CD4-positive, alpha-beta T cell treated with Interleukin-15 for 4 hours (primary cell): ENCODE results near the gene RRP9.
"Not testable (repeated sequence)": the region's sequence is repeated elsewhere in the genome, so short reads cannot be mapped to it uniquely, and the experiment has no call there.

Experiments
- DNase-seq: peaks from one replicate; pipeline ENCODE4 v3.0.0-alpha.2; 2020; ENCODE audit warnings: low spot score

Gene RRP9, protein sequence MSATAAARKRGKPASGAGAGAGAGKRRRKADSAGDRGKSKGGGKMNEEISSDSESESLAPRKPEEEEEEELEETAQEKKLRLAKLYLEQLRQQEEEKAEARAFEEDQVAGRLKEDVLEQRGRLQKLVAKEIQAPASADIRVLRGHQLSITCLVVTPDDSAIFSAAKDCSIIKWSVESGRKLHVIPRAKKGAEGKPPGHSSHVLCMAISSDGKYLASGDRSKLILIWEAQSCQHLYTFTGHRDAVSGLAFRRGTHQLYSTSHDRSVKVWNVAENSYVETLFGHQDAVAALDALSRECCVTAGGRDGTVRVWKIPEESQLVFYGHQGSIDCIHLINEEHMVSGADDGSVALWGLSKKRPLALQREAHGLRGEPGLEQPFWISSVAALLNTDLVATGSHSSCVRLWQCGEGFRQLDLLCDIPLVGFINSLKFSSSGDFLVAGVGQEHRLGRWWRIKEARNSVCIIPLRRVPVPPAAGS

DNA sequence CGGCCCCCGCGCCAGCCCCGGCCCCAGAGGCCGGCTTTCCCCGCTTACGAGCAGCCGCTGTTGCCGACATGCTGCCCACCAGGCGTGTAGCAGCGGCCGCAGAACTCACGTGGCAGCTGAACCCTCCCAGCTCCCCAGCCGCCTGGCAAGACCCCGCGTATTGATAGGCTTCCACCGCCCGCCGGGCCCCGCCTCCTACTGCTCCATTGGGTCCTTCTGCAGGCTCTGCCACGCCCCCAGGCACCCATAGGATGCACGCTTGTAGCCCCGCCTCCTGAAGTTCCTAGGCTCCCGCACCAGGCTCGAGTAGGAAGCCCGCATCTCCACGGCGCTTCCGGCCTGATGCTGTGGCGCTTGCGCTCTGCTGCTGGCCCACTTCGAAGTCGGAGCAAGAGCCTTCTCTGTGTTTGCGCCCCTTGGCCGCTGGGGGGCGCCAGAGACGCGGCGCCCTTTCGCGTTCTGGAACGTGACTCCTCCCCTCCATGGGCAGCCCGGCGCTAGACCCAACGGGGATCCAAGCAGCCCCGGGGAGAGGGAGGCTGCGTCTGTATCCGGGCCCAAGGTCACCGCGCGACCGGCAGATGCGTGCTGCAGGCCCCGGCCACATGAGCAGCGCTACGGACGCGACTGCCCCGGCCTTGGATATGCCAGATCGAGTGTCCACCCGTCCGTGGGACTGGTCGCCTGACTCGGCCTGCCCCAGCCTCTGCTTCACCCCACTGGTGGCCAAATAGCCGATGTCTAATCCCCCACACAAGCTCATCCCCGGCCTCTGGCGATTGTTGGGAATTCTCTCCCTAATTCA, at the start of gene RRP9, which contains the start of gene PARP3:
Gene RRP9, minus strand, starts transcription at position 107 of the 805 bp plus-strand sequence. Its CDS starts 37 bp downstream, at position 70.
Gene PARP3, plus strand, starts transcription at position 566 of the 805 bp plus-strand sequence. CDS start 993 bp downstream, outside the sequence.
- DNase-seq: peak; percentile 100

DNA sequence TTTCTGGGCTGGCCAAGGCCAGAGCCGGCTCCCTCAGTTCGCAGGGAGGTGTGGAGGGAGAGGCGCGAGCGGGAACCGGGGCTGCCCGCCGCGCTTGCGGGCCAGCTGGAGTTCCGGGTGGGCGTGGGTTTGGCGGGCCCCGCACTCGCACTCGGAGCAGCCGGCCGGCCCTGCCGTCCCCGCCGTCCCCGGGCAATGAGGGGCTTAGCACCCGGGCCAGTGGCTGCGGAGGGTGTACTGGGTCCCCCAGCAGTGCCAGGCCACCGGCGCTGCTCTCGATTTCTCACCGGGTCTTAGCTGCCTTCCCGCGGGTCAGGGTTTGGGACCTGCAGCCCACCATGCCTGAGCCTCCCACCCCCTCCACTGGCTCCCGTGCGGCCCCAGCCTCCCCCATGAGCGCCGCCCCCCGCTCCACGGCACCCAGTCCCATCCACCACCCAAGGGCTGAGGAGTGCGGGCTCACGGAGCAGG, 48.8 kb upstream of the RRP9 start:
- DNase-seq: not testable (repeated sequence)

DNA sequence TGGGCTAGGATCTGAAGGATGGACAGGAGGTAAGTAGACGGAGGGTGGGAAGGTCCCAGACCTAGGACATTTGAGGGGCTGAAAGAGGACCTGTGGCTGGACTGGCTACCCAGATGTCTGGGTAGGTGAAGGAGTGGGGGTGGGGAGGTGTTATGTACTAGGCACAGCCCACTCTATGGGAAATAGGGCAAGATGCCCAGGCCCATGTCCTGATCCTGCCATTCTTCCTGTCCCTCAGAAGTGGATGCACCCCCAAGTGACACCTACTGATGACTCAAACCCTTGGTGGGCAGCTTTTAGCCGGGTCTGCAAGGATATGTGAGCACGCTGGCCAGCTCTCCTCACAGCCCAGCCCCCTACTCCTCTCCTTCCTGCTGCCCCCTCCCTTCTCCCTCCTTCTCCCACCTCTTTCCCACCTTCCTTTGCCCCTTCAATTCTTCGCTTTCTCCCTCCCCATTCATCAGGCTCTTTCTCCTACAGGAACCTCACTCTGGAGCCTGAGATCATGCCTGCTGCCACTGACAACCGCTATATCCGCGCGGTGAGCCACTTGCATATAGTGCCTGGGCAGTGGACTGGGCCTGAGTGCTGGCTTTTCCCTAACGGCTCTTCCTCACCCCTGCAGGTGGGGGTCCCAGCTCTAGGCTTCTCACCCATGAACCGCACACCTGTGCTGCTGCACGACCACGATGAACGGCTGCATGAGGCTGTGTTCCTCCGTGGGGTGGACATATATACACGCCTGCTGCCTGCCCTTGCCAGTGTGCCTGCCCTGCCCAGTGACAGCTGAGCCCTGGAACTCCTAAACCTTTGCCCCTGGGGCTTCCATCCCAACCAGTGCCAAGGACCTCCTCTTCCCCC, 46.8 kb upstream of the RRP9 start:
- no peak for DNase-seq

DNA sequence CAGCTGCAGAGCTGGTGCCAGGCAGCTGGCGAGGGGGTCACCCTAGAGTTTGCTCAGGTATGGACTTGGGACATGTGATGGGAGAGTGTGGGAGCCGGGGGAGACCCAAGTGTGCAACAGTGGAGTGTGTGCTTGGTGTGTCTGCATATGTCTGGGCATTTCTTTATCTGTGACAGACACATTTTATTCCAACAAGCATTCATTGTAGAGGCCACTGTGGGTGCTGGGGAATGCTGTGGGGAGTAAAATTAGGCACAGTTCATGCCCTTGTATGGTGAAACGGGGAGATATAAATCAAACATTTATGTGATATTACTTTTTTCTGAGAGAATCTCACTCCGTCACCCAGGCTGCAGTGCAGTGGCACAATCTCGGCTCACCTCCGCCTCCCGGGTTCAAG, 45.9 kb upstream of the RRP9 start:
- DNase-seq: no peak

DNA sequence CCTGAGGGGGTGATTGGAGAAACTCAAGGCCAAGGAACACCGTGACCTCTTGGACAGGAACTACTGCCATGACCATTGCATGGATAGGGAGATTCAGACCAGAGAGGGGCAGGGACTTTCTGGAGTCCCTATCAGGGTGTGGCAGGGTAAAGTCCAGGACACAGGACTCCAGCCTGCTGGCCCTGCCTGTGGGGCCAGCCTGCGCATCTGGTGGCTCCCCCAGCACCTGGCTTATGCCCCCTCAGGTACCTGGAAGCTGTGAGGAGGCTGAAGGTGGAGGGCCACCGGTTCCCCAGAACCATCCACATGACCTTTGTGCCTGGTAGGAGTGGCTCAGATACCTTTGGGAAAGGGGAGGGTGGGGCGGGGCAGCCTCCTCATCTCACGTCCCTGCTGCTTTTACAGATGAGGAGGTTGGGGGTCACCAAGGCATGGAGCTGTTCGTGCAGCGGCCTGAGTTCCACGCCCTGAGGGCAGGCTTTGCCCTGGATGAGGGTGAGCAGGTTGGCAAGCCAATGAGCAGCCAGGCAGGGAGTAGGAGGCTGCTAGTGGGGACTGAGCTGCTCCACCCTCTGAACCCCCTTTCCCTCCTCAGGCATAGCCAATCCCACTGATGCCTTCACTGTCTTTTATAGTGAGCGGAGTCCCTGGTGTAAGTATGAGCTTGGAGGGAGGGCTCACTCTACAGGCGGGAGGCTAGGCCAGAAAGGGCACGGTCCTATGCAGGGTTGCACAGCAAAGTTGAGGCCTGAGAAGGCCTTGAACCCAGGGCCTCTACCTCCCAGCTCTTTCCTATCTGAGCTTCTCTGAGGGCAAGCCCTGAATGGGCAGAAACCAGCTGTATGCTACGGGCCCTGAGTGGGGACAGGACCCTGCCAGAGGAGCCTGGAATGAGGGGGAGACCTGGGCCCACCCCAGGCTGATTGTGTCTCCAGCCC, 44.6 kb upstream of the RRP9 start:
- DNase-seq: no peak

DNA sequence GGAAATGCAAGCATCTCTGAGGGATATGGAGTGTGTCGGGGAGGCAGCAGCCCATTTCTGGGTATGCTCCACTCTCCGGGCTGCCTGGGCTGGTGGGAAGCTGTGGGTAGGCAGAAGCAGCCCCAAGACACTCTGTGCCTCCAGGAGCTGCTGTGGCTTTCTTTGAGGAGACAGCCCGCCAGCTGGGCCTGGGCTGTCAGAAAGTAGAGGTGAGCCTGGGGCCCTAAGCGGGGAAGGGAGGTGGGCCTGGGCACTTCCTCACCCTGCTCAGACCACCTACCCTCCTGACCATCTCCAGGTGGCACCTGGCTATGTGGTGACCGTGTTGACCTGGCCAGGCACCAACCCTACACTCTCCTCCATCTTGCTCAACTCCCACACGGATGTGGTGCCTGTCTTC, 43.4 kb upstream of the RRP9 start:
- DNase-seq: no peak

DNA sequence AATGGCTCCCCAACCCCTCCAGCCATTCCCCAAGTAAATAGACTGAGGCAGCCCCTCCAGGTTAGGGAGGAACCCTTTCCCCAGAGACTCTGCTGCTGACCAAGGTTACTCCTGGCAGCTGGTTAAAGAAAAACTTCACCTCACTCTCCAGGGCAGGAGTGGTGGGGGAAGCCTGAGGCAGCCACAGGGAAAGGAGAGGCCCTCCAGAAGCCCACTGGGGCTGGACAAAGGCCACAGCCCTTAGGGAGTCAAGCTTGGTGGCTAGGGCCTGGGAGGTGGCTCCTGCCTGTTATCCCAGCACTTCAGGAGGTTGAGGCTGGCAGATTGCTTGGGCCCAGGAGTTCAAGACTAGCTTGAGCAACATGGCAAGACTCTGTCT, 42.6 kb upstream of the RRP9 start:
- DNase-seq: no peak

DNA sequence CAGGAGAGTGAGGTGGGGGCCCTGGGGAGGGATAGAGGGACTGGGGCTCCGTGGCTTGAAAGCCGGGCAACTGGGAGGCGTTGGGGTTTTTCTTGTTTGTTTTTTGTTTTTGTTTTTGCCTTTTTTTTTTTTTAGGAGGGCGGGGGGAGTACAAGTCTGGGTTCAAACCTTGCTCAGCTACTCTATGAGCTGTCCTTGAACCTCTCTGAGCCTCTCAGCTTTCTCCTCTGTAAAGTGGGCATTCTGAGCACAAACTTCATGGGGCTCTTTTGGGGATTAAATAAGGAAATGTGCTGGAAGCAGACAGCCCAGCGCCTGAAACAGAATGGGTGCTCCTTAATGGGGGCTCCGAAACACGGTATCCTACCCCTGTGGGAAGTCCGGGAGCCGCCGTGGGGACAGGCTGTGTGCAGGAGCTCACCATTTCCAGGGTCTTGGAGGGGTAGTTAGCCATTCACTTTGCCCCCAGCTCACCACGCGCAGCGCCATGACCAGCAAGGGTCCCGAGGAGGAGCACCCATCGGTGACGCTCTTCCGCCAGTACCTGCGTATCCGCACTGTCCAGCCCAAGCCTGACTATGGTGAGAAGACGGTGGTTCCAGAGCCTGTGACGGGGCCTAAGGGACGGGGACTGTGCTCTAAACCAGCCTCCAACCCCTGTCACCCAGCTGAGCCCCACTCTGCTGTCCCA, 42.0 kb upstream of the RRP9 start:
- no peak for DNase-seq

DNA sequence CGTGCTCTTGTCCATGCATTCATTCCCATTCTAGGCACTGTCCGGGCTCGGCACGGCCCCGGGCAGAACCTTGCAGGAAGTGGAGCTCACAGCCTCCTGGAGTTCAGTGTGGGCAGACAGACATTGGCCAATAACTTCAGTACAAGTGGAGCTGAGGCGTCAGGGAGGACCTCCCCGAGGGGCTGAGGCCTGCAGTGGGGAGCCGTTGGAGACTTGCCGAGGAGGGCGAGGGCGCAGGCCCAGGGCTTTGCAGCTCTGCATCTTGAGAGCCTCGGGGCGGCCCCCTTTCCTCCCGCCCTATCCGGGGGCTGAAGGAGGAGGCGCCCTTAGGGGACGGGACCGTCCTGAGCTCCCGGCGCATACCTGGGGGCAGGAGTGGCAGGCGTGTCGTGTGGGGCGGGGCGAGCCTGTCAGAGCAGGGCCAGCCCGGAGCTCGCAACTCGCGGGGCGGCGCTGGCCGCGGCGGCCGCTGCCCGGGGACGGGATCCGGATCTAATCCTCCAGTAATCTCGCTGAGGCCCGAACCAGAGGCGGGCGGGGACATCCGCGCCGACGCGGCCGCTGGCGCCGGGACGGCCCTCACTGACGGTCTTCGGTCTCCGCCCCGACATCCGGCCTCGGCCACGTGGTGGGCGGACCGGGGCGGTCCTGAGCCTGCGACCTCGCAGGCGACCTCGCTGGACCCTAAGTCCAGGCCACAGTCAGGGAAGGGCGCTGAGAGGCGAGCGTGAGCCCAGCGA, 41.3 kb upstream of the RRP9 start, which contains the start of gene ACY1:
Gene ACY1, plus strand, starts transcription at position 698 of the 740 bp plus-strand sequence. CDS start 530 bp downstream, outside the sequence.
- DNase-seq: peak; percentile 54

DNA sequence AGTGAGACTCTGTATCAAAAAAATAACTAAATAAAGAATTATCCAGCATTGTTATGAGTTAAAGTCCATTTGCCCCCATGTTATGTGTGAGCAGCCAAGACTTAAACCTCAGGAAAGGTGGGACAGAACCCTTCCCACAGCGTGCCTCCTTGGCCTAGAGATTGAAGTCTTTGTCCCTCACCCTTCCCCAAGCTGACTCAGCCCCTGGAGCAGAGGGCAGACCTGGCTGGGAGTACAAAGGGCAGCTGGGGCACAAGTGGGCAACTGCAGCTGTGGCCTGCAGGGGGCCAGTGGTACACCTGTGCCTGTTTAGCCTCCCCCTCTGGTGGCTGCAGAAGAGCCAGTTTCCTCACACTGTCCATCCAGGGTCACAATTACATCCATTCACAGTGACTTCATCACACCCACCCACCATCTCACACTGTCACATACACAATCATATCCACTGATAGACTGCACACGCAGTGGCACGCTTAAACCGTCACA, 40.7 kb upstream of the RRP9 start:
- no peak for DNase-seq

DNA sequence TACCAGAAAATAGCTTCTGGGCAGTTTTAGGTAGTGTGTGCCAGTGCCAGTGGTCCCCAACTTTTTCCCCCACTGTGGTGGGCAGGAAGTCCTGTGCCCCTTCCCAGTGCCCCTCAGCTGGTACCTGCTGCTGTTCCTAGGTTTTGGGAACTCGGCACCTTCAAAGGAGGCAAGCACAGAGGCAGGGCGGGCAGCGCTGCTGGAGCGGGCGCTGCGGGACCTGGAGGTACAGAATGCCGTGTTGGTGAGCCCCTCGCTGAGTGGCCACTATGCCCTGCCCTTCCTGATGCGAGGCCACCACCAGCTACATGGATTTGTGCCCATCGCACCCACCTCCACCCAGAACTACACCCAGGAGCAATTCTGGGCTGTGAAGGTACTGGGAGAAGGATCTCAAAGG, 38.5 kb upstream of the RRP9 start:
- DNase-seq: no peak

DNA sequence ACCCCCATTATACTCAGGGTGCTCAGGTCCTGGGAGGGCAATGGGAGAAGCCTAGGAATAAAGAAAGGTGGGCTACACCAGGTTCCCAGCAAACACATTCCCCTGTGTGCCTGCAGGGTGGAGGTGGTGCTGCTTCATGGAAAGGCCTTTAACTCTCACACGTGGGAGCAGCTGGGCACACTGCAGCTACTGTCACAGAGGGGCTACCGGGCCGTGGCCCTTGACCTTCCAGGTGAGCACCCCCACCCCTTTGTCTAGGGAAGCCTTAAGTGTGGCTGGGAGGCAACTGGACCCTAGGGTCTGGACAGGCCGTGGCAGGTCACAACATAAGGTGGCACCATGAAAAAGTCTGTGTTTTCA, 36.4 kb upstream of the RRP9 start:
- DNase-seq: no peak

DNA sequence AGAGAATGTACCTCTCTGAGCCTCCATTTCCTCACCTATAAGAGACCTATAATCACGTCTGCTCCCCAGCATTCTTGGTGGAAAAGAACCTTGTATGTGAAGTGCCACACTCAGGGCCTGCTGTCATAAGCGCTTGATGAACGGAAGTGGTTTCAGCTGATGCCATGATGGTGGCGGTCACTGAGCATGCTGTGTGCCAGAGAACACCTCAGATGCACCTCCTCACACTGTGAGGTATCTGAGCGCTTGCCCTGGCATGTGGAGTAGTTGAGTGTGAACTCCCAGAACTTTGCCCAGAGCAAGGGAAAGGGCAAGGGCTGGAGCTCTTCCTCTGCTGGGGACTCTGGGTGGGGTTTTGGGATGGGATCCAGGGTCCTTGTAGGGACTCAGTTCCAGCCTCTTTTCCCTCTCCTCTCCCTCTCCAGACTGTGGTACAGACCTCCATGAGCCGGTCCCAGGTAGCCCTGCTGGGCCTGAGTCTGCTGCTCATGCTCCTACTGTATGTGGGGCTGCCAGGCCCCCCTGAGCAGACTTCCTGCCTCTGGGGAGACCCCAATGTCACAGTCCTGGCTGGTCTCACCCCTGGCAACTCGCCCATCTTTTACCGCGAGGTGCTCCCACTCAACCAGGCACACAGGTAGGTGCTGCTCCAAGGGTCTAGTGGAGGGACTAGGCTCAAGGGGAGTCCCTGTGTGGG, 35.9 kb upstream of the RRP9 start:
- DNase-seq: peak; percentile 34

DNA sequence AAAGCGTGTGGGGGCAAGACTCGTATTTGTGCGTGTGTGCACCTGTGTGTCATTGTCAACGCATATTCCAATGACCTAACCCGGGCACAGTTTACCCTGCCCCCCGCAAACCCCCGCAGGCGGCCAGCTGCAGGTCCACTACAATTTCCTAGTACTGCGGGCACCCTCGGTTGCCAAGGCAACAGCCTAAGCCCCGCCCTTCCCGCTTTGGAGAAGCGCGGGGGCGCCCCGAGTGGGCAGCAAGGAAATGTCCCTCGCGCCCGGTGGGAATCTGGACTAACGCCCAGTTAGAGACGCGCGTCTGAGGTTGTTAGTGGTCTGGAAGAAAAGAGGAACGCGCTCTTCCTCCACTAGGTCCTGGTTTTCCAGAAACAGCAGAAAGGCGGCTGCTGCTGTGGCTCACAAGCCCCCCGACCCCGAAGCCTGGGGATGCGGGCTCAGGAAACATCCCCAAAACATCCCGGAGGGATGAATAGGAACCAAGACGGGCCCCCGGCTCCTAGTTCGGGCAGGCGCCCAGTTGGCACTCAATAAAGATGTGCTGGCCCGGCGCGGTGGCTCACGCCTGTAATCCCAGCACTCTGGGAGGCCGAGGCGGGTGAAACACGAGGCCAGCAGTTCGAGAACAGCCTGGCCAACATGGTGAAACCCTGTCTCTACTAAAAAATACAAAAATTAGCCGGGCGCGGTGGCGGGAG, 34.3 kb upstream of the RRP9 start:
- DNase-seq: no peak

DNA sequence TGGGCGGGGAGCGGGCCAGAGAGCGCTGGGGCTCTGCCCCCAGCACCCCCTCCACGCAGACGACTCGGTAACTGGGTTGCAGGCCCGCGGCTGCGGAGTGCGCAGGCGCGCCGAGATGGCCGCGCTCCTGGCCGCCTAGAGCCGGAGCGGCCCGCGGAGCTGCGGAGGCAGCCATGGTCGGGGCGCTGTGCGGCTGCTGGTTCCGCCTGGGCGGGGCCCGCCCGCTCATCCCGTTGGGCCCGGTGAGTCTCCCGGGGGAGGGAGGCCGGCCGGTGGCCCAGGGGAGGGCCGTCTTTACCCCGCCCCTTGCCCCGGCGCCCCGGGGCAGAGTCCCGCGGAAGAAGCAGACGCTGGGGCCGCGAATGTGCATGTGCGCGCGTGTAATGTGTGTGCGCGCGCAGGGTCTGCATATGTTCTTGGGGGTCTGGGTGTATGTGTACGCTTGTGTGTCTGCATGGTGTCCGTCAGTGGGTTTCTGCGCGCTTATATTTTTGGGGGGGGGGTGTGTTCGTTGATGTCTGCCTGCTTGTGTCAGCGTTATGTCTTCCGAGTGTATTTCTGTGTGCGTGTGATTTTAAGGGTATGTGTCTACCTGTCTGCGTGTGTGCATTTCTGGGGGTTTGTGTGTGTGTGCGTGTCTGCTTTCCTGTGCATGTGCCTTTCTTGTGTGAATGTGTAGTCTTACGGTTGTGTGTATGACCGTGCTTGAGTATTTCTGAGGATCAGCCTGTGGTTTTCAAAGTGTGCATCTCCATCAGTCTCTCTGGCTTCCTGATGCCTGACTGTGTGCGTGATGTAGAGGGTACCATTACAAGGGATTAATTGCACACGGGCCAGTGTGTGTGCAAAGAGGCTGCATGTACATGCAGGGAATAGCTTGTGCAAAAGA, 33.5 kb upstream of the RRP9 start, which contains the start of gene ABHD14A:
Gene ABHD14A, plus strand, starts transcription at position 102 of the 889 bp plus-strand sequence. Its CDS starts 72 bp downstream, at position 174.
- DNase-seq: peak; percentile 73

DNA sequence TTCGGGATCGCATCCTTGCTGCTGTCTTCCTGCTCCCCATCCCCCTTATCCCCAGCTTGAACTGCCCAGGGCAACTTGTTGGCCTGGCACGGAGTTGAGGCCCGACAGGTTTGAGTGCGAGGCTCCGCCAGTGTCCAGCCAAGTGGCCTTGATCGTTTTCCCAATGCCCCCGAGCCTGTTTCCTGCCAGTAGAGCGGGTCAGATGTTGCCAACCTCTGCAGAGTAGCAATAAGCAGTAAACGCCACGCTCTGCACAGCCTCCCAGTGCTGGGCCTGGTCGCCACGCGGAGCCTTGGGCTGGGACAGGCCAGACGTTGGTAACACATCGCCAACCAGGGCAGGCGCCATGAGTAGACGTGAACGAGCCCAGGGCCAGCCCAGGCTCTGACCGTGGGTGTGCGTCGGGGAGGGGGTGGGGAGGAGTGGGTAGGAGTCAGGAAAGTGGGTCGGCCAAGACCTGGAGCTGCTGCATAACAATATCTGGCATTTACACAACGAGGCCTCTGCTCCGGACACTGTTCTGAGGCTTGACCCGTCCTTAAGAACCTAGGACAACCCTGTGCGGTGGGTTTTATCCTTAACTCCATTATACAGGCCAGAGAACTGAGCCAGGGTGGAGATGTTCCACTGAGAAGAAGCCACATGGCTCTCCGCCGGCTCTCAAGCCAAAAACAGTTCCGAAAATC, 32.7 kb upstream of the RRP9 start:
- no peak for DNase-seq
